Kidney (tissue), 14 donors: Measurements from ENCODE around the gene HS6ST1. TPM values are rescaled to one million over a fixed set of nuclear protein-coding genes. Genes with fewer than 3 reads are reported as not detected.

Source experiments
- DNase-seq, 5 donors: peaks; one replicate each; pipeline ENCODE4 v3.0.0-alpha.2; 2013 to 2020
- FAIRE-seq: peaks from 2 replicates; lab custom pipeline; 2012; peaks lifted over from hg19 to GRCh38; lab: Jason Lieb, UNC
- H3K27ac ChIP-seq, 2 donors: one replicate each; pipeline ENCODE4 v1.7.0; 2013; ENCODE audit warnings: low read depth in 2 of 2, low read length in 2 of 2, inconsistent platforms in 1 of 2
- H3K27me3 ChIP-seq: one replicate; pipeline ENCODE4 v1.7.1; 2013; ENCODE audit warnings: low read length, inconsistent platforms; ENCODE audit not compliant: control insufficient read depth, insufficient read depth
- H3K36me3 ChIP-seq, 3 donors: one replicate each; pipeline versions ENCODE4 v1.7.0 to v1.7.1; 2013; ENCODE audit warnings: low read length in 3 of 3, control low read depth in 1 of 3, inconsistent platforms in 1 of 3; ENCODE audit not compliant: insufficient read depth in 3 of 3, control insufficient read depth in 2 of 3
- H3K4me1 ChIP-seq, 3 donors: one replicate each; pipeline versions ENCODE4 v1.7.0 to v1.7.1; 2013; ENCODE audit warnings: low read length in 3 of 3, inconsistent platforms in 1 of 3, low read depth in 1 of 3; ENCODE audit not compliant: control insufficient read depth in 2 of 3, insufficient read depth in 2 of 3
- H3K4me3 ChIP-seq, 3 donors: one replicate each; pipeline versions ENCODE4 v1.7.0 to v1.8.1; 2013; ENCODE audit warnings: low read length in 3 of 3, control low read depth in 1 of 3, inconsistent platforms in 1 of 3
- H3K9ac ChIP-seq, 3 donors: one replicate each; pipeline versions ENCODE4 v1.7.0 to v1.7.1; 2013; ENCODE audit warnings: low read length in 3 of 3, control low read depth in 1 of 3, inconsistent platforms in 1 of 3
- H3K9me3 ChIP-seq, 3 donors: one replicate each; pipeline versions ENCODE4 v1.7.0 to v1.7.1; 2013; ENCODE audit warnings: low read length in 3 of 3, control low read depth in 1 of 3, inconsistent platforms in 1 of 3; ENCODE audit not compliant: control insufficient read depth in 2 of 3, insufficient read depth in 1 of 3
- intact Hi-C: fragments of 100-400 bp; cut with DNase I; formaldehyde crosslinking; loops from one replicate; pipeline ENCODE4 v1.11.1; 2022
- polyA plus RNA-seq: library from polyadenylated mRNA; stranded (reverse); fragments of 350-450 nt; fragmentation: Illumina TruSeq; extraction: RNeasy Lipid Tissue Mini Kit (QIAGEN cat#74804); gene quantifications from one replicate; pipeline ENCODE4 v1.2.3, GENCODE V29; 2014; ENCODE audit warnings: low read depth, low replicate concordance; ENCODE audit not compliant: insufficient read depth
- total RNA-seq: library from RNA; stranded (reverse); fragmentation: NEBNext Ultra II Directional; extraction: Animal tissue kit (Norgen Biotek cat#: 25700); gene quantifications from one replicate; pipeline ENCODE4 v1.2.1, GENCODE V29; 2021
- TF ChIP-seq, protein P1 (sequence below): IDR thresholded peaks from 3 replicates; pipeline ENCODE4 v1.5.1; 2012; ENCODE audit warnings: mild to moderate bottlenecking, moderate library complexity, borderline replicate concordance; ENCODE audit not compliant: insufficient read depth; ENCODE audit errors: extremely low read depth
- donor health status: control.
- donor health status: control.
- donor health status: control.
- donor health status: control.
- donor health status: control.
- donor health status: DM: yes; HTN: yes; CAD: no.
- donor health status: Normal renal cell carcinoma (clear cell type).

HS6ST1 gene
- total and polyA plus RNA-seq, 2 donors from 2014 or later: 49.6 to 73.9 TPM

DNA sequence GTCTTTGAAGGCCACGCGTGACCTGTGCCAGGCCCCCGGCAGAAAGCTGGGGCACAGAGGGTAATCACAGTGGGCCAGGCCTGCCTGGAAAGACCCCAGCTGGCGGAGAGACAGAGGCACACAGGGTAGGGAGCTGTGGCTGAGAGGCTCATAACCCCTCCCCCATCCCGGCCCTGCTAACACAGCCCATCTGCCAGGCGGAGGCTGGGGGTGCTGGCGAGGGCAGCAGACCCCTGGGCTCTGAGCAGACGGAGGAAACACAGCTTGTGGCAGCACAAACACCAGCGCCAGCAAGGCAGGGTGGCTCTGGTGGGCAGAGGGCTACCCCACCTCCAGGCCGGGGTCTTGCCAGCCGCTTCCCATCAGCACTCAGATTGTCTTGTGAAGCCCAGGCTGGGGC lies 19.0 kb downstream of the HS6ST1 start:
- TF ChIP-seq, protein P1, sequence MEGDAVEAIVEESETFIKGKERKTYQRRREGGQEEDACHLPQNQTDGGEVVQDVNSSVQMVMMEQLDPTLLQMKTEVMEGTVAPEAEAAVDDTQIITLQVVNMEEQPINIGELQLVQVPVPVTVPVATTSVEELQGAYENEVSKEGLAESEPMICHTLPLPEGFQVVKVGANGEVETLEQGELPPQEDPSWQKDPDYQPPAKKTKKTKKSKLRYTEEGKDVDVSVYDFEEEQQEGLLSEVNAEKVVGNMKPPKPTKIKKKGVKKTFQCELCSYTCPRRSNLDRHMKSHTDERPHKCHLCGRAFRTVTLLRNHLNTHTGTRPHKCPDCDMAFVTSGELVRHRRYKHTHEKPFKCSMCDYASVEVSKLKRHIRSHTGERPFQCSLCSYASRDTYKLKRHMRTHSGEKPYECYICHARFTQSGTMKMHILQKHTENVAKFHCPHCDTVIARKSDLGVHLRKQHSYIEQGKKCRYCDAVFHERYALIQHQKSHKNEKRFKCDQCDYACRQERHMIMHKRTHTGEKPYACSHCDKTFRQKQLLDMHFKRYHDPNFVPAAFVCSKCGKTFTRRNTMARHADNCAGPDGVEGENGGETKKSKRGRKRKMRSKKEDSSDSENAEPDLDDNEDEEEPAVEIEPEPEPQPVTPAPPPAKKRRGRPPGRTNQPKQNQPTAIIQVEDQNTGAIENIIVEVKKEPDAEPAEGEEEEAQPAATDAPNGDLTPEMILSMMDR: no peak
- Histone ChIP-seq H3K4me3 (no peak overlapping the region), H3K4me1 (peaks cover 0 to 22% (median 0%) of the 10 kb centered on the region in 3 donors), H3K9me3 (no peaks in the 10 kb centered on the region), H3K27ac (no peak overlapping the region), H3K27me3 (no peaks in the 10 kb centered on the region), H3K36me3 (peaks cover 0 to 3% (median 0%) of the 10 kb centered on the region in 3 donors), H3K9ac (no peak overlapping the region)
- DNase-seq: peak in 1 of 5 donors; percentile 67
- no peak for FAIRE-seq
- intact Hi-C loops: no loop called here

DNA sequence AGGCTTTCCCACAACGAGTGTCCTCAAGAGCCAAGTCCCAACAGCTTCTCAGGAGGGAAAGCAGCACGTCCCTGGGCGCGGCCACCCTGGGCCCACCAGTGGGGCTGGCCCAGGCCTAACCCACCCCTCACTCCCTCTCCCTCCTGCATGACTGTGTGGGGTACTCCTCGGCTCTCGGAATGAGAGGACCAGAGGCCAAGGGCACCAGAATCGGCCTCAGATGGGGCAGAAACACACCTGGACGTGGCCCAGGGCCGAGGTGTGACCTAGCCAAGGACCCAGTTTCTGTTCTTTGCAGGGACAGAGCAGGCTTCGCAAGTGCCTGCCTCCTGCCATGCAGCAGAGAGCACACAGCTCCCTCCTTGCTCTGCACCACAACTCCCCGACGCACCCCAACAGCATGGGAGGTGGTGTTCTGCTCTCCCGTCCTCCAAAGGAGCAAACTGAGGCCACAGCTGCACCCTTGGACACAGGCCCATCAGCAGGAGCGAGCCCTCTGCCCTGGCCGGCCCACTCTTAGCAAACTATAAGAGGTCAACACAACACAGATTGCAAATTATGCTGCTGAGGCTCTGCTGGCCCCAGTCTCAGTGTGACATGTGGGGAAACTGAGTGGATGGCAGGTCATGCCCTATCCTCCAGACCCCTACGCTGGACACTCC lies 19.7 kb downstream of the HS6ST1 start:
- Histone ChIP-seq H3K9me3 (no peaks in the 10 kb centered on the region), H3K36me3 (peaks cover 0 to 3% (median 0%) of the 10 kb centered on the region in 3 donors), H3K9ac (no peak overlapping the region), H3K4me1 (peaks cover 0 to 19% (median 0%) of the 10 kb centered on the region in 3 donors), H3K4me3 (no peak overlapping the region), H3K27ac (no peak overlapping the region), H3K27me3 (no peaks in the 10 kb centered on the region)
- TF ChIP-seq, protein P1: no peak
- DNase-seq: peak in 1 of 5 donors; percentile 69
- FAIRE-seq: no peak
- intact Hi-C loops: no loop called here

DNA sequence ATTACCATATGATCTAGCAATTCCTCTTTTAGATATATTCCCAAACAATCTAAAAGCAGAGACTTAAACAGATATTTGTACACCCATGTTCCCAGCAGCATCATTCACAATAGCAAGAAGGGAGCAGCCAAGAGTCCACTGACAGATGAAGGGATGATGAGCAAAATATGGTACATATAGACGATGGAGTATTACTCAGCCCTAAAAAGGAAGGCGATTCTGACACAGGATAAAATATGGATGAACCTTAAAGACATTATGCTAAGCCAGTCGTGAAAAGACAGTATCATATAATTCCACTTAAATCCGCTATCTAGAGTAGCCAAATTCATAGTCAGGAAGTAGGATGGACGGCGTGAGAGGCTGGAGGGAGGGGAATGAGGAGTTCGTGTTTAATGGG lies 20.4 kb downstream of the HS6ST1 start:
- FAIRE-seq: no peak
- H3K4me3 ChIP-seq: no peak overlapping the region
- H3K27ac ChIP-seq: no peak overlapping the region
- H3K27me3 ChIP-seq: no peaks in the 10 kb centered on the region
- no peaks in the 10 kb centered on the region for H3K9me3 ChIP-seq
- no peaks in the 10 kb centered on the region for H3K36me3 ChIP-seq
- TF ChIP-seq, protein P1: no peak
- DNase-seq: no peak
- H3K4me1 ChIP-seq: peaks cover 0 to 24% (median 0%) of the 10 kb centered on the region in 3 donors
- intact Hi-C loops: no loop called here
- no peak overlapping the region for H3K9ac ChIP-seq
